IPS-18c (cell line): ENCODE results near the gene PDE4B.

Experiments
- H3K4me3 ChIP-seq: 2 replicates; pipeline ENCODE4 v1.7.0; 2013; ENCODE audit warnings: low read depth, mild to moderate bottlenecking, low read length, moderate library complexity; ENCODE audit not compliant: insufficient read depth
- H3K9me3 ChIP-seq: one replicate; pipeline ENCODE4 v1.6.1; 2013; ENCODE audit warnings: mild to moderate bottlenecking, low read length, moderate library complexity; ENCODE audit not compliant: control insufficient read depth, insufficient read depth

The PDE4B gene

GRCh38 chr1:65792669-65793358 is at the start of gene PDE4B:
TSS of gene PDE4B (plus strand) at chr1:65792895.
- no peaks in the 10 kb centered on the region for H3K9me3 ChIP-seq
- peak within 1 kb of the TSS; percentile 54 for H3K4me3 ChIP-seq

DNA sequence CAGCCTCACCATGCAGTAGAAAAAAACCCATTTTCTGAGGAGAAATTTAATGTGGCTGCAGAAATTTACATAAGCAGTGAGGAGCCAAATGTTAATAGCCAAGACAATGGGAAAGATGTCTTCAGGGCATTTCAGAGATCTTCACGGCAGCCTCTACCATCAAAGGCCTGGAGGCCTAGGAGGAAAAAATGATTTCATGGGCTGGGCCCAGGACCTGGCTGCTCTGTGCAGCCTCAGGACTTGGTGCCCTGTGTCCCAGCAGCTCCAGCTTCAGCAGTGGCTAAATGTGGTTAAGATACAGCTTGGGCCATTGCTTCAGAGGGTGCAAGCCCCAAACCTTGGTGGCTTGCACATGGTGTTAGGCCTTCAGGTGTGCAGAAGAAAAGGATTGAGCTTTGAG is 48.0 kb upstream of the PDE4B start:
- H3K4me3 ChIP-seq, result no peak overlapping the region
- peaks cover 7% of the 10 kb centered on the region for H3K9me3 ChIP-seq

- Histone ChIP-seq H3K9me3 (no peaks in the 10 kb centered on the region), H3K4me3 (no peak overlapping the region)
Observed at GRCh38 chr1:65751961-65752360, 40.7 kb upstream of the PDE4B start.

DNA sequence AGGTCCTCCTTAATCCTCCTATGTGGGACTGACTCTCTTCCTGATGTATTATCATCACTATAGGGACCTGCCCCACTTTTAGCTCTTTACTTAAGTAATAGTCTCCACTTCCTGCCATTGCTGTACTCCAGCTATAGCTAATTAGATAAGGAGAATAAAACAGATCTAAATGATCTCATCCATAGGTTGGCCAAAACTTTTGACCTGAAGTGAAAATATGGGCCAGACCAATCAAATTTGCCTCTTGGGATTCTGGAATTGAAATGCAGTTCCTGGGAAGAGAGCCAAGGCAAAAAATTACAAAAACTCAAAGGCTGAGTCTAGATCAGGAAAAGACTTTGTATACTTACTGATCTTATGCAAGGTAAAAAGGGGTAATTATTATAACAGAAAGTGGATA is 36.1 kb upstream of the PDE4B start:
- Histone ChIP-seq H3K9me3 (no peaks in the 10 kb centered on the region), H3K4me3 (no peak overlapping the region)

GRCh38 chr1:65757531-65757930 is 35.2 kb upstream of the PDE4B start:
- Histone ChIP-seq H3K9me3 (no peaks in the 10 kb centered on the region), H3K4me3 (no peak overlapping the region)

- Histone ChIP-seq H3K4me3 (no peak overlapping the region), H3K9me3 (no peaks in the 10 kb centered on the region)
Observed at GRCh38 chr1:65758128-65758527, 34.6 kb upstream of the PDE4B start.

GRCh38 chr1:65759516-65759915 is 33.2 kb upstream of the PDE4B start:
- Histone ChIP-seq H3K4me3 (no peak overlapping the region), H3K9me3 (no peaks in the 10 kb centered on the region)

DNA sequence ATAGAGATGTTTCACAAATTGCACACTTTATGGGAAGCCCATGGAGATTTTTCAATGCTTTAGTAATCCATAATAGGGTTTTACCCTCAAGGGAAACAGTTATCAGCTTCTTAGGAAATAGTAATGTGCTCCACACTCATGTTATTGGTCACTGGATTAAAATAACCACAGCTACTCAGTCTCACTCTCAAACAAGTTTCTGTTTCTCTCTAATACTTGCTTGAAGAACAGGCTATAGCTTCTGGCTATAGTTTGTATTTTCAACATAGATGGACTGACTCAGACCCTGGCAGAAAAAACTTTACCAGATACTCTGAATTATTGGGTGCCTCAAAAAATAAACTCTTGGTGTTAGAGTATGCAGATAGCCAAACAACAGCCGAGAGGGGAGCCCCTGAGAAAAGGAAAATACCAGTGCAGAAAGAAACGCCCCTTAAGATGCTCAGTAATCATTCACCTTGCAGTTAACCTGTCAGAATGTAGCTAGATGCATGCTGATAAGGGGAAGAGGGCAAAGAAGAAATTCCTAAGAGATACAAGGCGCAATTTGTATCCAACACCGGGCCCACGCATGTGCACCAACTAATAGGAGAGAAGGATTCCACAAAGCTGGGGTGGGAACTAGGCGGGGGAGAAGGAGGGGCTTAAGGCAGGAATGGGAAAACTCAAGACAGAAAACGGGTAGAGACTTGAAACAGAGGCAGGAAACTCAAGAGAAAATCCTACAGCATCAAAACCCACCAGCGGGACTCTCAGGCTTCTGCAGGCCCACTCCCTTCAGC is 30.4 kb upstream of the PDE4B start:
- H3K4me3 ChIP-seq, result no peak overlapping the region
- peaks cover 2% of the 10 kb centered on the region for H3K9me3 ChIP-seq

DNA sequence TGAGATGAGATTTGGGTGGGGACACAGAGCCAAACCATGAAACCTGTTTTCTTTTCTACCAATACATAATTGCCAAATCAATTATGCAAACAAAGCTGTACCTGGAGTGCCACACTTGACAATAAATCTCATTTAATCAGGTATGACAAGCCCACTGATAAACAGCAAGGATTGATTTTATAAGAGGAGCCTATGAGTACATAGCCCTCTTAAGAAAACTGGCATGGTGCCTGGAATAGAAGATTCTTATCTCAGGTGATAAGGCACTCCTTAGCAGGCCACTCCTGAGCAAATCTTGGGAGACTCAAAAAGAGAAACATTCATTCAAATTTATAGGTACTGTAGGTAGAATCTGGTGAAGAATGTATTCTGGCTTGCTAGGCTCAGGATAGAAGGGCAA is 28.6 kb upstream of the PDE4B start:
- peaks cover 2% of the 10 kb centered on the region for H3K9me3 ChIP-seq
- no peak overlapping the region for H3K4me3 ChIP-seq

- Histone ChIP-seq H3K9me3 (peaks cover 2% of the 10 kb centered on the region), H3K4me3 (no peak overlapping the region)
Observed at GRCh38 chr1:65765631-65766030, 27.1 kb upstream of the PDE4B start.

DNA sequence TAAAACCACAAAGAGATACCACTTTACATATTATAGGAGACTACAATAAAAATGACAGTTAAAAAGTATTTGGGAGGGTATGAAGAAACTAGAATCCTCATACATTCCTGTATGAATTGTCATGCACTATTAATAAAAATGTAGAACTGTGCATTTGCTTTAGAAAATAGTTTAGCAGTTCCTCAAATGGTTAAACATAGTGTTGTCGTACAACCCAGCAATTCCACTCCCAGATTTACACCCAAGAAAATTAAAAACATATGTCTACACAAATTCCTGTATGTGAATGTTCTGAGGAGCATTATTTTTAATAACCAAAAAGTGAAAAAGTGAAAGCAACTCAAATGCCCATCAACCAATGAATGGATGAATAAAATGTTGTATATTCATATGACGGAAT is 23.1 kb upstream of the PDE4B start:
- H3K4me3 ChIP-seq, result no peak overlapping the region
- H3K9me3 ChIP-seq, result peaks cover 2% of the 10 kb centered on the region

- no peaks in the 10 kb centered on the region for H3K9me3 ChIP-seq
- no peak overlapping the region for H3K4me3 ChIP-seq
Observed at GRCh38 chr1:65772607-65773006, 20.1 kb upstream of the PDE4B start.

DNA sequence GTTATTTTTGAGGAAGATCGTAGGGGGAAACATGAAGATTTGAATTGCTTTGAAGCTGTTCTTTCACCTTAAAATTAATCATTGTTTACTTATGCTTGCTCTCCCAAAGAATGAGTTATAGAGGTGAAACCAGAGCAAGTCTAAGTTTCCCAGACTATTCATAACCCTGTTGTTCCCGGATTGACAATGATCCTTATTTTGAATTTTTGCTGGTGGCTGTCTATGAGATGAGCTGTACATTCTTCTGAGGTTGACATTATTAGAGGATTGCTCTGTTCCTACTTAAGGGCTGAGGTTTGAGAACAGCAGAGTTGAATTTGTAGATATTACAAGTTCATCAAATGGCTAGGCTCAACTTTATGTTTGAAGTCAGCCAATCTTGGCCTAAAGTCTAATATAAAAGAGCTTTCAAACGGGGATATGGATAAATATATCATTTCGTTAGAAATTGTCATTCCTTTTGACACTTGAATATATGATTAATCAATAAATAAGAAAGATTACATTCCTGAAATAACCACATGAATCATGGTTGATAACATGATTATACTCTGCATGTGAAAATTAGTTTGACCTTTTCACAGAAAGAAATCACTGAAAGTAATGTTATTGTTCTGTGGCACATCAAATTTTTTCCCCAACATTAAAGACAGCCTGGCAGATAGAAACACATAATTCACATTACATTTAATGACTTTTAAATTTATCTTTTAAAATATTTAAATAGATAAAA is 19.1 kb upstream of the PDE4B start:
- no peaks in the 10 kb centered on the region for H3K9me3 ChIP-seq

DNA sequence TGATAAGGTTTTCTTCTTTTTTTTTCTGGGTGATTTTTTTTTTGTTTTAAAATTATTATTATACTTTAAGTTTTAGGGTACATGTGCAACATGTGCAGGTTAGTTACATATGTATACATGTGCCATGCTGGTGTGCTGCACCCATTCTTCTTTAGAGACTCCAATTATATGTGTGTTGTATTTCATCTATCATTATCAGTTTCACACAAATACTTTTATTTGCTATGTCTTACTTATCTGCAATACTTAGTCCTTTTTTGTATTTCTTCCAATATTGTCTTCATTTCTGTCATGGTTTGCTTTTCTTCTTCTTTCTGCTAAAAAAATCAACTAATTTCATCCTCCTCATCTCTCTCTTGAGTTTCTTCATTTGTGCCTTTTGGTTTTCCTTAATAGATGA is 3.9 kb upstream of the PDE4B start:
- no peaks in the 10 kb centered on the region for H3K9me3 ChIP-seq
- H3K4me3 ChIP-seq, result no peak overlapping the region

More for the DNA sequence above, 19.1 kb upstream of the PDE4B start:
- no peak overlapping the region for H3K4me3 ChIP-seq

DNA sequence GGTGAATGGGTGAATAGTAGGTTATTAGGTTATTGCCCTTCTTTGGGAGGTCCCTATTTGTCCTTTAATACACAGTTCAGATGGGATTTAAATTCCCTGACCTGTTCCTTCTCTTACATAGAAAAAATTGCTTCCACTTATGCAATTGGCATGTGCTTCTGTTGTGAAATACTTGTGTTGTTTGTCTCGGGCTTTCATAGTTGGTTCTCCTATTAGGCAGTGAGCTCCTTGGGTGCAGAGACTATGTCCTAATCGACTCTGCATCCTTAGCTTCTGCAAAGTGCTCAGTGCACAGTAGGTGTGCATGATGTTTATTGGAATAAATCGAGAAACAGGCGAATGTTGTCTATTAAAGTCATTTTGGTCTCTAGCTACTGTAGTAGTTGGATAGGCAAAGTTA is 1.3 kb upstream of the PDE4B start:
- no peak overlapping the region for H3K4me3 ChIP-seq
- H3K9me3 ChIP-seq, result no peaks in the 10 kb centered on the region

GRCh38 chr1:65791801-65792668 is 660 bp upstream of the PDE4B start:
- H3K4me3 ChIP-seq, result peak overlapping the region; percentile 54

DNA sequence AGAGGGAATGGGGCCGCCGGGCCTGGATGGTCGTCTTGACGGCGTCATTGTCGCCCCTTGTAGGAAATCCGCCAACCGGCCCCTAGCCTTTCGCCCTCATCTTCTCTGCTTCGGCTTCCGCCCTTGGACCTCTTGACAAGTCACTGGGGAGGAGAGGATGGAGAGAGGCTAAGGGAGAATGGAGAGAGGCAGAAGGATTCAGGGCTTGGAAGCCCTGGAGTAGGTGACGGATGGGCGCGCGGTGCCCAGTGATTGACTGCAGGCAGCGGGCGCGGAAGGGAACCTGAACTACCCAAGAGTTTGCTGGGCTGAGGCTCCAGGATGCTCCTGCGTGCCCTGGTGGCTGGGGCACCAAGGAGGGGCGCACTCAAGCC is 651 bp downstream of the PDE4B start:
- peak overlapping the region; percentile 54 for H3K4me3 ChIP-seq

More at GRCh38 chr1:65791801-65792668, 660 bp upstream of the PDE4B start:
- no peaks in the 10 kb centered on the region for H3K9me3 ChIP-seq

More for the DNA sequence above, 651 bp downstream of the PDE4B start:
- no peaks in the 10 kb centered on the region for H3K9me3 ChIP-seq
